ENCODE measurements around the gene BCAS3.

BCAS3 gene

DNA sequence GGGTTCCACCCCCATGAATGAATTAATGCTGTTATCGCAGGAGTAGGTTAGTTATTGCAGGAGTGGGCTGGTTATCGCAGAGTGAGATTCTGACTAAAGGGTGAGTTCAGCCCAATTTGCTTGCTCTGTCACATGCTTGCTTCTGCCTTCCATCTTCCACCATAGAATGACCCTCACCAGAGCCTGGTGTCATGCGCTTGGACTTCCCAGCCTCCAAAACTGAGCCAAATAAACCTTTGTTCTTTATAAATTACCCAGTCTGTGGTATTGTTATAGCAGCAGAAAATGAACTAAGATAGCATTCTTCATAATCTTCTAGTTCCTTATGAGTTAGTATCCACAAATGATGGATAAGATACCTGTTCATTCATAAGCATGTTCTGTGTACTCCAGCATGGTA is 486.9 kb downstream of the BCAS3 start:
- no peak for DNase-seq

DNA sequence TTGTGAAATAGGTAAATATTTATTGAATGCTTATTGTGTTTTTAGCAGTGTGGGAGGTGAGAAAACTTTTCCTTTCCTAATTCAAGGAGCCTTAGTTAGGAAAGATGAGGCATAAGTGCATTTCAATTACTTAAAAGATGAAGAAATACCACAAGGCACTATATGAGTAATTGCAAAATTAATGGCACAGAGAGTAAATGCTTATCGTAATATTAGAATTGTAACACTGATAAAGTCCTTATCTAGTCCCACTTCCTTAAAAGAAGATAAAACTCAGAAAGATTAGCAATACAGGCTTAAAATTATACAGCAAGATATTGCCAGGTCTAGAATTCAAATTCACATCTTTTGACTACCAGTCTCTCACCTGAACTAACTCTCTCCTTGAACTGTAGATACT is 489.4 kb downstream of the BCAS3 start:
- no peak for DNase-seq

DNA sequence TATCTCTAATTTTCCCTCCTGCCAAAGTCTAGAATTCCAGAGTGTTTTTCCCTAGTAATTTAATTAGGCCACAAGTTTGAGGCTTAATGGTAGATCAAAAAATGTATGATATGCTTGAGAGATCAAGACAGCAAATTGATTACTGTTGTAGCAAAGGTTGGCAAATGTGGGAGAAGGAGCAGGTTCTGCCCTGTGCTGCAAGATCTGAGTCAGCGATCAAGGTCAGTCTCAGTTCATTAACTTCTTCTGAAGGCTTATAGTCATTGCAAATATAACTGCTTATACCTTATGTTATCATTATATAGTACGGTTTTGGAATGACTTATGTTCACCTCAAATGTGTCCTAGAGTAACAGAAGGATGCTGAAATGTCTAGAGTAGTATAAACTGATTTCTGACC is 490.9 kb downstream of the BCAS3 start:
- DNase-seq: no peak

DNA sequence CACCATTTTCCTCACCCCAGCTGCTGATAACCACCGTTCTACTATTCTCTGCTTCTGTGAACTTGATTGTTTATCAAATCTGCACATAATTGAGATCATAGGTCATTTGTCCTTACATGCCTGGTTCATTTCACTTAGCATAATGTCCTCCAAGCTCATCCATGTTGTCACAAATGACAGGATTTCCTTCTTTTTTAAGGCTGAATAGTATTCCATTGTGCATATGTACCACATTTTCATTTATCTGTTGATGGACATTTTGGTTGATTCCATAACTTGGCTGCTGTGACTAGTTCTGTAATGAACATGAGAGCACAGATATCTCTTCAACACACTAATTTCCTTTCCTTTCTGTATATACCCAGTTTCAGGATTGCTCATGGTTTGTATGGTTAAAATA is 496.7 kb downstream of the BCAS3 start:
- peak in 1 of 5 donors; percentile 9 for DNase-seq

DNA sequence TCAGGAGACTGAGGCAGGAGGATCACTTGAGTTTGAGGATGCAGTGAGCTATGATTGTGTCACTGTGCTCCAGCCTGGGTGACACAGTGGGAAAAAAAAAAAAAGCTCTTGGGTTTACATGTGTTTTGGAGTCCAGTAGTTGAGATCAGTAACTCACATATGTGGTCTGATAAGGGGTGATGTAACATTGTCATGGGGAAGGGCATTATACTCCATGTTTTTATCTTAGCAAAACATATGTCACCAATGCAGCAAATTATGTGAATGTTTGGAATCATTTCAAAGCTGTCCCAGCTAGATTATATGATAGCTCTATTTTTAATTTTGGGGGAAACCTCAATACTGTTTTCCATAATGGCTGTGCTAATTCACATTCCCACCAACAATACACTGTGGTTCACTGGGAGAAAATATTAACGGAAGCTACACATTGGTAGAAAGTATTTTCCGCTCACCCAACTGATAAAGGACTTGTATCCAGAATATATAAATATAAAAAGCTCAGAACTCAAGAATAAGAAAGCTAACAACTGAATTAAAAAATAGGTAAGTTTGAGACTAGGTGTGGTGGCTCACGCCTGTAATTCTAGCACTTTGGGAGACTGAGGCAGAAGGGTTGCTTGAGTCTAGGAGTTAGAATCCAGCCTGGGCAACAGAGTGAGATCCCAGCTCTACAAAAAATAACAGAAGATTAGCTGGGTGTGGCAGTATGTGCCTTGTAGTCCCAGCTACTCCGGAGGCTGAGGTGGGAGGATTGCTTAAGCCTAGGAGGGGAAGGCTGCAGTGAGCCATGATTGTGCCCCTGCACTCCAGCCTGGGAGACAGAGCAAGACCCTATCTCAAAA is 497.9 kb downstream of the BCAS3 start:
- DNase-seq: no peak

DNA sequence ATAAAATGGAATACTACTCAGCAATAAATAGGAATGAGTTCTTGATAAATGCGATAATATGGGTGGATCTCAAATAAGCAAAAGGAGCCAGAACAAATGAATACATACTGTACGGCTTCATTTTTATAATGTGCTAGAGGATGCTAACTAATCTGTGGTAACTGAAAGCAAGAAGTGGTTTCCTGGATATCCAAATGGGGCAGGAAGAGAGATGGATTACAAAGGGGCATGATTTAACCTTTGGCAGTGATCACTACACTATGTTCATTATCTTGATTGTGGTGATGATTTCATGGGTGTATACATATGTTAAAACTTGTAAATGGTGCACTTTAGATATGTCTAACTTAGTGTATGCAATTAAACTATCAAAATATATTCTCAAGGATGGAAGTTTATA is 499.7 kb downstream of the BCAS3 start:
- no peak for DNase-seq

DNA sequence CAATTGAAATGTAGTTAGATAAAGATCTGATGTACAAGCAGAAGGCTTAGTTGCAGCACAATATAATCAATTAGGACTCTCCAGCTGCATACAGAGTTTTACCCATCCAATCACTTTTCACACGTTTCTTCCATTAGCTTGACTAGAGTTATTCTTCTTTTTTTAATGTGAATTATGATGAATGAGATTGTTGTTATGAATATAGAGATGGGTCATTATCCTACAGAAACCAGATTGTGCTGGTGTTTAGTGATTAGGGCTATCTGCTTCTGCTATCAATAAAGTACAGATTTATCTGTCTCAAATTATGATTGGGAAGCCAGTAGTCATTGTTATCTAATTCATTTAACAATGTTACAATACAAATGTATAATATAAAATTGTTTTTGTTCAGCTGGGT is 500.6 kb downstream of the BCAS3 start:
- DNase-seq: no peak

DNA sequence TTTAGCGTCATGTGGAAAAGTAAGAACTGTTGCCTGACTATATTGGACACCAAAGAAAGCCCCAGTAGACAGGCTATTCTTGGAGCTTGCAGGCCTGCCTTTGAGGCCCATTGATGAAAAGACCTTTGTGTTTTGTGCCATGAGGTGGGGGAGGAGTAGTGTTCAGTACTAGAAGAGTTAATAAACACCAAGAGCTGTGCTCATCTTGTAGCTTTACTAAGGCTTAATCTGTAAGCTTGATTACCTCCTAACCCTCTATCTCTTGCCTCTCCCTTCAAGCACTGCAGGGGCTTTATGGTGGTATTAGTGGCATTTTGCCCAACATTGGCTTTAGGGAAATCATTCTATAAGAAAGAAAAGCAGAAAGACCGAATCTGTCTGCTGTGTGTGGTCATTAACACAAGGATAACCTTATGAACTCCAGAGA is 501.7 kb downstream of the BCAS3 start:
- no peak for DNase-seq

DNA sequence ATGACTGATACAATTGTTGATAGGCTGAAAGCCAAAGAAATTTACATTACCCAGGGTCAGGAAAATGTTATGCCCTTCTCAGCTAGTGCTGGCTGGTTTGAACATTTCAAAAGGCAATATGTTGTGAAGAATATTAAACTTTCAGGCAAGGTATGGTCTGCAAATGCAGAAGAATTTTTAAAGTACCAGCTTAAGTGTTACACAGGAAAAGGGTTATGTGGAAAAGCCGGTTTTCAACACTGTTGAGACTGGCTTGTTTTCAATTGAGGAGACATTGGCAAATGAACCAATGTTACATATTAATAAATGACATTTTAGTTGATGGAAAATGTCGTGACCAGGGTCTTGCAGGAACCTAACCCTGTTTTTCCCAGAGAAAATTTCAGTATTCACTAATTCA is 506.1 kb downstream of the BCAS3 start:
- DNase-seq: no peak

DNA sequence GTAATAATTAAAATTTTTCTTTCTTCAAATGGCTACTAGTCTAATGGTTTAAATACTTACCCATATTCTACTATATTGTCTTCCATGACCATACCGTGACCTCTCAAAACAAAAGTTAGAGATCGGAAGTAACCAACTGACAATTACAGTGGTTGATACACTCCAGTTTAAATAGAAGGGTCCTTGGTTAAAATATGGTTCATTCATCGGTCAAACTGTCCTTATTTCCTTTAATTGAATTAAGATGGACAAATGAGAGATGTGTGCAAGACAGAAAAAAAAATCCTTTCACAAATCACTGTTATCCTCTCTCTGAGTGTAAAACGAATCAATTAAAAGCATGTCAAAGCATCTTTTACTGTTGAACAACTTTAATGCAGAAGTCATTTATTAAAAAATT is 507.7 kb downstream of the BCAS3 start:
- DNase-seq: no peak

DNA sequence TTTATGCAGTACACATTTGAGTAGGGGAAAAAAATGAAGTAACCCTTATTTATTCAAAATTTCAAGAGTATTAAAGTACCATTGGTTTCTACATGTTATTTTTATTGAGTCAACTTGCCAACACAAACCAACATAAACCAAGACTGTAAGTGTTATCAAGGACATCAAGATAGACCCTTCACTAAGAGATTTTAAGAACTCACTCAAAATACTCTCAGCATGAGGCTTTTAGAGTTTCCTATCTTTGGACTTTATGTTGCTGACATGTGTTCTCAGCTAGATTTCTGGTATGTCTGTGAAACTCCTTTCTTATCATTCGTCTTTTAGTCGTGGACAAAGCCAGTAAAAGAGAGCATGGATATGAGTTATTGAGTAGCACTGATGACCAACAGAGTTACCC is 509.4 kb downstream of the BCAS3 start:
- no peak for DNase-seq

DNA sequence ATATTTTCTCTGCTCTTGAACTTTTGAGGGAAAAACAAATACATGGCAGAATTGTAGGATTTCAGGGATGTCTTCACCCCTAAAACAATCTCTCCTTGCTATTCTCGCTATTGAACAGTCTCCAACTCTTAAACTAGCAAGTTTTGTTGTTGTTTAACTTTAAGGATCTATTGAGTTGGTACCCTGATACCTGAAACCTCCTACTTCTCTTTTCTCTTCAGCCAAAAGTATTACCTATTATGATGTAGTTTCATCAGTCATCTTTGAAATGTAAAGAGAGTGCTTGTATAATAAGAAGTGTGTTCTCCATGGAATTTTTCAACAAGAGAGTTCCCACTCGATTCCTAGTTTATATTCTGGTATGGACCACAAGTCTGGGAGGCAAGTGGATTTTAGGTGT is 510.4 kb downstream of the BCAS3 start:
- DNase-seq: no peak

DNA sequence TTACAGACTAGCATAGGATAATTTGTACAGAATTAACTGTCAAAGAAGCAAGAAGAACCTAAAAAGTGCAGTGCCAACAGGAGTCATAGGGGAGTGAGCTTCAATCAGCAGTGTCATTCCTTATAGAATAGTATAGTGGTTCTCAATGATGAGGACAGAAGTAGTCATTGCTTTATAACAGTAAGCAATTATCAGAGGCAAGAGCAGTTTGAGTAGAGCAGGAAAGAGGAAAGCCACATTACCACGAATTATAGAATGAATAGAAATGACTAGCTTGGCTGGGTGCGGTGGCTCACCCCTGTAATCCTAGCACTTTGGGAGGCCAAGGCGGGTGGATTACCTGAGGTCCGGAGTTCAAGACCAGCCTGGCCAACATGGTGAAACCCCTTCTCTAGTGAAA is 512.3 kb downstream of the BCAS3 start:
- no peak for DNase-seq

DNA sequence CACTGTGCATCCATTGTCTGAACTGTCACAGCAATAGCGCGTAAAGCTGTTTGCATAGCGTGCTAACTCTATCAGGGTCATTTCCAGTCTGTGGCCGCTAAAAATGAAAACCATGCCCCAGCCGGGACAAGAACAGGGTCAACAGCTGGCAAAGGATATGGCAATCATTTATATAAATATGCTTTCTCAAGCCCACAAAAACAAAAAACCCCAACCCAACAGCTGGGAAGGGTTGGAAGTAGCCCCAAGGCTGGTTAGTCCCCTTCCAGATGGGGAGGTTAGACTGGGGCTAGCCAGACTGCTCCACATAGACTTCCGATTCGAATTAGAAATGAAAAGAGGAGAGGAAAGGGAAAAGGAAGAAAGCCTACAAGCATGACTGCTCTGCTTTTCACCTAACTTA is 518.7 kb downstream of the BCAS3 start:
- DNase-seq: no peak

DNA sequence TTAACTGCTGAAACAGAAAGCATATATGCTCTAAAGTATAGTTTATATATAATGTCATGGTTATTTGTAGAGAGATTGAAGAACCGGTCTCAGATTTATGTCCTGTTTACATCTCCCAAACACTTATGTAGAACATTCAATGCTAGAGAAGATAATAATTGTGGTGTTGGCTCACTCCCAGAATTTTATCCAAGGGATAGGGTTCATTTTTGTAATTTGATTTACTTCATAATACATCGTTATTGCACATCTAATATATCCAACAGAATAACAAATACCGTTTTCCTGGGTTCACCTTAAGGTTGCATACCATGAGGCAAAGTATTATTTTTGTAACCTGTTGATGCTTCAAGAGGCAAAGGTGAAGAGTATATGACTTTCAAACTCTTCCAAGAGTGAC is 519.1 kb downstream of the BCAS3 start:
- DNase-seq: no peak

DNA sequence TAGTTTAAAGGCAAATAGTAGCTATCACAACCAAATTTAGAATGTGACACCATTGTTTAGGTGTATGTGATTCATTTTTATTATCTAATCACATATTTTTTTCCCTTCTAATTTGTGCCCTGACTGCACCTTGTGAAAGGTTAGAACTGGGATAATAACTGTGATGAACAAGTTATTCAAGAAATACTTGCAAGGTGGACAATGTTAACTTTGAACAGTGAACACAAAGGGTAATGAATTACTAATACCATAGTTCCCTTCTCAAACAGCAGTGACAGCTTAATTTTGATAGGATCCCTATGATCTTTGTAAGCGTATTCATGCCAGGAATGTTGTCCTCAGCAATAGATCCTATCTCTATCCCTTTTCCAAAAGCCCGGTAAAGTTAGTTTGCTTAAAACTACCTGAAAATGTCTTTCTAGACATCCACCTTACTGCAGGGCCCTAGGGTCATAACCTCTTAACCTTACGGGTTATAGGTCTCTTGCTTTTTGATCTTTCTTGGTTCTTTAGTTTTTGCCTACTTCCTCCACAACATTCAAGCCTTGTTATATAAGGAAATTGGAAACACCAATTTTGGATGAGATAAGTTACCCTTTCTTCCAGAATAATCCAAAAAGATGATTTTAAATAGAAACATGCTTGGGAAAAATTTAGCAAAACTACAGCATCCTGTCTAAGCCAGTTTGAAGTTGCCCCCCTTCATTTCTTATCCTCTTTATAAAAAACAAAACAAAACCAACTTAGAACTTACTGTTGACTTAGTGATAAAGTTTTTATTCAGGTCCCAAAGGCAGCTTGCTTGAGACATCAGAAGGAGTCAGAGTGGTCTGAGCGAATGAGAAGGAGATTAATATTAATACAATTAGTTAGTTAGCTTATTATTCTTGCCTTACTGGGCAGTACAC is 522.0 kb downstream of the BCAS3 start:
- DNase-seq: no peak

DNA sequence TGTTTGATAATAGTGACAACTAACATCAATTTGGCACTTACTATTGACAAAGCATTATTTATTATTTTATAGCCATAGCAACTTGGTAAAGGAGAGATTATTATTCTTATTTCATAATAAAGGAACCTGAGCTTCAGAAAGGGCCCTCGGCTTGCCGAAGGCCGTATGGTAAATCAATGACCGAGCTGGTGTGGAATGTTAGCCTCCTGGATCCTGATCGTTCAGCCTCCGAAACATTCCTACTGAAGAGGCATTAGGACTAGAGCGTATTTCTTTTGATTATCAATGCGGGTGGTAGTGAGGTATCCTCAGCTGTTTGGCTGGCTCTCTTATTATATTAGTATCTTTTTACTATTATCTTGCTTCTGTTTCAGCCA is 522.7 kb downstream of the BCAS3 start:
- DNase-seq: no peak

DNA sequence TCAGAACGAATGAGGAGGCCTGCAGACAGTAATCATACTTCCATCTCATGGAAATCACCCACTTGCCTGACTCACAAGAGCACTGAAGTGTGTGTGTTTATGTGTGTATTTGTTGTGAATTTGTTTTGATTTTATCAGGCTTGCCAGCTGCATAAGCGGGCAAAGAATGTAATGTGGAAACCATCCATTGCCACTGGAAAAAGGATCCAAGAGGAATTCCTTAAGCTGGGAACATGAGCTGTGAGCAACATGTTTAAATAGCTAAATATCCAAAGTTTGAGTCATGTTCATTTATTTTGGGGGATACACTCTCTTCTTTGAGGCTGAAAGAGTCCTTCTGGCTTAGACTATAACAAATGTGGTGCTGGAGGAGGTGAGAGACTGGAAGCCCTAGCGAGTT is 523.6 kb downstream of the BCAS3 start:
- DNase-seq: no peak

DNA sequence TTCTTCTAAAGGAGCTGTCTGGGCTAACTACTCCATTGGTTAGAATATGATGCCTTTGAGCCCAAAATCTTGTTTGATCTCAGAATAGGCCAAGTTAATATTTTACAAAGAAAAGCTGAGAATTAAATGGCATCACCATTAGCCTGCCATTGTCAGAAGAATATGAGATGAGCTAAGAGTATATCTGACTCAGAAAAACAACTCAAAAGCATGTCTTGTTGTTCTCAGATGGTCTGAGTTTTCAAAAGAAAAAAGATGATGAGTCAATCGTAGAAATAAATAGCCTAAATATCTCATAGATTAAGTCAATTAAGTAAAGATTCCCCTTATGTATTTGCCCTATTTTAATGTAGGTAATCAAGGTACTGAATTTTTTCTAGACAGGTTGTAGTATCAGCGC is 524.9 kb downstream of the BCAS3 start:
- no peak for DNase-seq

DNA sequence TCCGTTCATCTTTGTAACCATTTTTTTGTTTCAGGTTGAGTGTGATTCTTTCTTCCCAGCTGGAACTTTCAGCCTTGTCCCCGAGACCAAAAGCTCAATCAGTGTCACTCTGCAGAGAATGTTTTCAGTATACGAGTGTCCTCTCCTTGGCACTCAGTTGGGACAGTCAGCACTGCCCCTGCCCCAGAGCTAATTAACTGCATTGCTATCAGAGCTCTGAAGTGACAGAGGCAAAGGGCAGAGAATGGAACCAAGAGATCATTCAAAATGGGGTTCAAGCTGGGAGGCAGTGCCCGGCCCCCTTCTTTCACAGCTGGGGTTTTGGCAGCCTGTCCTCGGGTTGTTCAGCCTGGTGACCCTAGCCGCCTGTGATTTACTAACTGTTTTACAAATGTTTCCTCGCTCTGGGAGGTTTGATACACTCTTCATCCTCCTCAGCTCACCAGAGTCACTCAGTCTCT is 526.0 kb downstream of the BCAS3 start:
- DNase-seq: no peak

DNA sequence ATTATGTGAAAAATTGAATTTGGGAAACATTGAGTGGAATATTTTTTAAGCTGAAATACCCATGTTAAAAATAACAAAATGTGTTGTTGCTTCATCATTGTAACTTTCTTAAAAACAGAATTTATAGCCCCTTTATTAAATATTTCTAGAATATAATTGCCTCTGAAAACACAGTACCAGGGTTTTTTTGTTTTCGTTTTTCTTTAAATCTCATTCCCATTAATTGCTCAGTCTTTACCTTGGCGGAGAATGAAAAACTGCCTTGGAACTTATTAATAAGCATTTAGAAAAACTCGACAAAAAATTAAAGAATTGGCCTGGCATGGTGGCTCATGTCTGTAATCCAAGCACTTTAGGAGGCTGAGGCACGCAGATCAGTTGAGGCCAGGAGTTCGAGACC is 526.8 kb downstream of the BCAS3 start:
- DNase-seq: no peak

DNA sequence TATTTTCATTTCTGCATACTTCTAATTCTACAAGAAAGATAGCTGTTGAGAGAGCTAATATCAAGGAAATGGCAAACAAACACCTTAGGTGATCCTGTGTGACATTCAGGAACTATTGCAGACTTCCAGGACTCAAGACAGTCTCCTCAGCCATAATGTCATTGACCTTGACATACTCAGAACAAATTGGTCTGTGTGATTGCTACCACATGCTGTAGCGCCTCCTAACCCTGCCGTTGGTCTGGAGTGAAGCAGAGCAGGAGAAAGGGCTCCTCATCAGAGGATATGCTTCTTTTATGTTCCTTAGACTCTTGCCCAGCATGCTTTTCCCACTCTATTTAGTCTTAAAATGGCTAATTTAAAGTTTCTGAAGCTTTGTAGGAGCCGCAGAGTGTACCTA is 527.8 kb downstream of the BCAS3 start:
- DNase-seq: no peak

DNA sequence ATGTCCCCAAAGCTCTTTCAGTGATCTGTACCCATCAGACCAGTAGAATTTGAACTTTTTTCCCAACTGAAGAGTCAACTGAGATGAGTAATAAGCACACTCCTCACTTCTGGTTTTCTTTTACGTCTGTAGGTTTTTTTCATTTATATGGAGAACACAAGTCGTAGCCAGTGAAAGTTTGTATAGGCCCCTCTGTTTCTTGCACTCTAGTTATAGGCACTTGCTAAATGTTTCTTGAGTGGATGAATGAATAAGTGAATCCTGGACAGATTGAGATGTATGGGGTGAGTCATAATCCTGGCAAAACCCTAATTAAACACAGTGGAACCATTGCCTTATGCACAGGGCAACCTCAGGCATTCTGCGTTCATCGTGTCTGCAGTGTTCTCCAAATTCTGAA is 528.3 kb downstream of the BCAS3 start:
- DNase-seq: no peak

DNA sequence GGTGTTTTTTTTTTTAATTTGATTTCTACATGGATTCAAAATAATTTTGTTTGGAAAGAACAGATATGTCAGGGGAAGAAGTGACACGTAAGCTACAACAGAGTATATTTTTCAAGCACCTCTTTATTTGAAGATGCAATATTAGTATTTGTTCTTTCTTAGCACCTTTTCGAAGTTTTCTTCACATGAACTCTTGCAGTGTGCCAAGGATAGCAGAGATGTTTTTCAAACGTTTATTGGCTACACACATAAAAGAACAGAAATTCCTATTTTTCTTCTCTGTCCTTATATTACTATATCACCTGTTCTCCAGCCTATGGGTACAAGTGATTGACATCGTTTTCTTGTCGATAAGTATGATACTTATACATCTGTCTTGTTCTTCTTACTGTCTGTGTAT is 529.3 kb downstream of the BCAS3 start:
- no peak for DNase-seq
